ENCODE data around the gene CEP83. TPM values are rescaled to one million over a fixed set of nuclear protein-coding genes. Genes with fewer than 3 reads are reported as not detected.

Gene CEP83
- polyA plus RNA-seq, 1 donor from 2014 or later = 19.5 TPM

DNA sequence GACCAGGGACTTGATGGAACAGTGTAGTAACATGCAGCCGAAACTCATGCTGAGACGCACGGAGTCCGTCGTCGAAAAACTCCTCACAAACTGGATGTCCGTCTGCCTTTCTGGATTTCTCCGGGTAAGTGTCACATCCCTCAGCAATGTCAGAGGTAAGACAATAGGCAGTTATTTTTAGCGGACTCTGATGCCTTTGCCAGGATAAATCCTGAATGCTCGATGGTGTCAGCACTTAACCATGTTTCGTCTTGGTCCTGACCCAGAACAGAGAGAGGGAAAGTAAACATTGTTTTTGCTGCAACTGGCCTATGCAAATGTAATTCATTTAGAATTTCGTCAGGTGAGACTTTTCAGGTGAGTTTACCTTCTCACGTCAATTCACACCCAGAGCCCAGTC, 198.9 kb downstream of the CEP83 start:
- H3K4me2 ChIP-seq (ENCODE audit: low read length) = no peak overlapping the region
- H2AFZ ChIP-seq (ENCODE audit: low read depth, low read length) = no peak overlapping the region
- H3K27ac ChIP-seq (ENCODE audit: low read length) = no peak overlapping the region
- peaks cover 21% of the 10 kb centered on the region for H3K36me3 ChIP-seq (ENCODE audit: insufficient read depth, low read length)
- H3K4me3 ChIP-seq (ENCODE audit: low read length) = no peak overlapping the region
- TF ChIP-seq RAD21 (conservative IDR thresholded peaks at IDR 0.05) (no peak), TAF1 (IDR thresholded peaks at IDR 0.05; ENCODE audit: low read depth) (no peak), POLR2AphosphoS5 (IDR thresholded peaks at IDR 0.05) (no peak)
- TF ChIP-seq, protein P1, sequence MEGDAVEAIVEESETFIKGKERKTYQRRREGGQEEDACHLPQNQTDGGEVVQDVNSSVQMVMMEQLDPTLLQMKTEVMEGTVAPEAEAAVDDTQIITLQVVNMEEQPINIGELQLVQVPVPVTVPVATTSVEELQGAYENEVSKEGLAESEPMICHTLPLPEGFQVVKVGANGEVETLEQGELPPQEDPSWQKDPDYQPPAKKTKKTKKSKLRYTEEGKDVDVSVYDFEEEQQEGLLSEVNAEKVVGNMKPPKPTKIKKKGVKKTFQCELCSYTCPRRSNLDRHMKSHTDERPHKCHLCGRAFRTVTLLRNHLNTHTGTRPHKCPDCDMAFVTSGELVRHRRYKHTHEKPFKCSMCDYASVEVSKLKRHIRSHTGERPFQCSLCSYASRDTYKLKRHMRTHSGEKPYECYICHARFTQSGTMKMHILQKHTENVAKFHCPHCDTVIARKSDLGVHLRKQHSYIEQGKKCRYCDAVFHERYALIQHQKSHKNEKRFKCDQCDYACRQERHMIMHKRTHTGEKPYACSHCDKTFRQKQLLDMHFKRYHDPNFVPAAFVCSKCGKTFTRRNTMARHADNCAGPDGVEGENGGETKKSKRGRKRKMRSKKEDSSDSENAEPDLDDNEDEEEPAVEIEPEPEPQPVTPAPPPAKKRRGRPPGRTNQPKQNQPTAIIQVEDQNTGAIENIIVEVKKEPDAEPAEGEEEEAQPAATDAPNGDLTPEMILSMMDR (IDR thresholded peaks at IDR 0.05; ENCODE audit: poor library complexity, severe bottlenecking) = no peak
- TF ChIP-seq, protein P2, sequence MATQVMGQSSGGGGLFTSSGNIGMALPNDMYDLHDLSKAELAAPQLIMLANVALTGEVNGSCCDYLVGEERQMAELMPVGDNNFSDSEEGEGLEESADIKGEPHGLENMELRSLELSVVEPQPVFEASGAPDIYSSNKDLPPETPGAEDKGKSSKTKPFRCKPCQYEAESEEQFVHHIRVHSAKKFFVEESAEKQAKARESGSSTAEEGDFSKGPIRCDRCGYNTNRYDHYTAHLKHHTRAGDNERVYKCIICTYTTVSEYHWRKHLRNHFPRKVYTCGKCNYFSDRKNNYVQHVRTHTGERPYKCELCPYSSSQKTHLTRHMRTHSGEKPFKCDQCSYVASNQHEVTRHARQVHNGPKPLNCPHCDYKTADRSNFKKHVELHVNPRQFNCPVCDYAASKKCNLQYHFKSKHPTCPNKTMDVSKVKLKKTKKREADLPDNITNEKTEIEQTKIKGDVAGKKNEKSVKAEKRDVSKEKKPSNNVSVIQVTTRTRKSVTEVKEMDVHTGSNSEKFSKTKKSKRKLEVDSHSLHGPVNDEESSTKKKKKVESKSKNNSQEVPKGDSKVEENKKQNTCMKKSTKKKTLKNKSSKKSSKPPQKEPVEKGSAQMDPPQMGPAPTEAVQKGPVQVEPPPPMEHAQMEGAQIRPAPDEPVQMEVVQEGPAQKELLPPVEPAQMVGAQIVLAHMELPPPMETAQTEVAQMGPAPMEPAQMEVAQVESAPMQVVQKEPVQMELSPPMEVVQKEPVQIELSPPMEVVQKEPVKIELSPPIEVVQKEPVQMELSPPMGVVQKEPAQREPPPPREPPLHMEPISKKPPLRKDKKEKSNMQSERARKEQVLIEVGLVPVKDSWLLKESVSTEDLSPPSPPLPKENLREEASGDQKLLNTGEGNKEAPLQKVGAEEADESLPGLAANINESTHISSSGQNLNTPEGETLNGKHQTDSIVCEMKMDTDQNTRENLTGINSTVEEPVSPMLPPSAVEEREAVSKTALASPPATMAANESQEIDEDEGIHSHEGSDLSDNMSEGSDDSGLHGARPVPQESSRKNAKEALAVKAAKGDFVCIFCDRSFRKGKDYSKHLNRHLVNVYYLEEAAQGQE (IDR thresholded peaks at IDR 0.05; ENCODE audit: borderline replicate concordance) = no peak
- no peaks in the 10 kb centered on the region for H3K27me3 ChIP-seq (ENCODE audit: insufficient read depth, low read depth, low read length)
- no peak overlapping the region for H3K9ac ChIP-seq (ENCODE audit: low read length)
- H4K20me1 ChIP-seq (ENCODE audit: insufficient read depth) = no peaks in the 10 kb centered on the region
- no peaks in the 10 kb centered on the region for H3K9me2 ChIP-seq (ENCODE audit: insufficient read depth, low read length)
- H3K9me3 ChIP-seq (ENCODE audit: low read length) = no peaks in the 10 kb centered on the region
- H3F3A ChIP-seq (ENCODE audit: insufficient read depth, low read length, poor library complexity, severe bottlenecking) = no peaks in the 10 kb centered on the region
- no peaks in the 10 kb centered on the region for H3K79me2 ChIP-seq (replicated peaks; ENCODE audit: insufficient read depth, low read length)

DNA sequence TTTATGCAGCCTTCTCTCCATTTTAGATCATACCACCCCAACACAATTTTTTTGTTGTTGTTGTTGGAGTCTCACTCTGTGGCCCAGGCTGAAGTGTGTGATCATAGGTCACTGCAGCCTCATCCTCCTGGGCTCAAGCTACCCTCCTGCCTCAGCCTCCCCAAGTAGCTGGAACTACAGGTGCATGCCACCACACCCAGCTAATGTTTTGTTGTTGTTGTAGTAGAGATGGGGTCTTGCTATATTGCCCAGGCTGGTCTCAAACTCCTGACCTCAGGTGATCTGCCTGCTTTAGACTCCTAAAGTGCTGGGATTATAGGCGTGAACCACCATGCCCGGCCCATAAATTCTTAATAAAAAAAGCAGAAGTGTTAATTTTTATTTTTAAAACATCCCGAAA, 199.7 kb downstream of the CEP83 start:
- H3K4me2 ChIP-seq (ENCODE audit: low read length) = no peak overlapping the region
- no peaks in the 10 kb centered on the region for H4K20me1 ChIP-seq (ENCODE audit: insufficient read depth)
- H3K79me2 ChIP-seq (replicated peaks; ENCODE audit: insufficient read depth, low read length) = no peaks in the 10 kb centered on the region
- TF ChIP-seq, protein P2 (IDR thresholded peaks at IDR 0.05; ENCODE audit: borderline replicate concordance) = no peak
- TF ChIP-seq RAD21 (conservative IDR thresholded peaks at IDR 0.05) = no peak
- H3K9ac ChIP-seq (ENCODE audit: low read length) = no peak overlapping the region
- H3F3A ChIP-seq (ENCODE audit: insufficient read depth, low read length, poor library complexity, severe bottlenecking) = no peaks in the 10 kb centered on the region
- H3K27ac ChIP-seq (ENCODE audit: low read length) = no peak overlapping the region
- no peaks in the 10 kb centered on the region for H3K27me3 ChIP-seq (ENCODE audit: insufficient read depth, low read depth, low read length)
- H3K36me3 ChIP-seq (ENCODE audit: insufficient read depth, low read length) = peaks cover 21% of the 10 kb centered on the region
- H3K9me3 ChIP-seq (ENCODE audit: low read length) = no peaks in the 10 kb centered on the region
- no peak overlapping the region for H3K4me3 ChIP-seq (ENCODE audit: low read length)
- H3K9me2 ChIP-seq (ENCODE audit: insufficient read depth, low read length) = no peaks in the 10 kb centered on the region
- H2AFZ ChIP-seq (ENCODE audit: low read depth, low read length) = no peak overlapping the region

DNA sequence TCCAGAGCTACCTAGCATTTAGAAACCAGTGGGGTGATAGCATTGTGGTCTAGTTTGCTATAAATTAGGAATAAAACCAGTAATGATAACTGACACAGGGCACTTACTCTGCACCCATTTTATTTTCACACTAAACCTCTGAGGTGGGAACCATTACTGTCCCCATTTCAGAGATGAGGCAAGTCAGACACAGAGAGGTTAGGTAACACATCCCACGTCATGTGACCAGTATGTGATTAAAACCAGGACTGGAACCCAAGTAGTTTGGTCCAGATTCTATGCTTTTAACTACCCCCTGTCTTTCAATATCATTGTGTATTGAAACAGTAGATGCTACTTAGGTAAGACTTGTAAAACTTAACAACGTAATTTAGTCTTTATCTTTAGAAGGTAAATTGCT, 201.1 kb downstream of the CEP83 start:
- no peak overlapping the region for H3K9ac ChIP-seq (ENCODE audit: low read length)
- no peak overlapping the region for H3K4me2 ChIP-seq (ENCODE audit: low read length)
- peaks cover 11% of the 10 kb centered on the region for H3K36me3 ChIP-seq (ENCODE audit: insufficient read depth, low read length)
- no peaks in the 10 kb centered on the region for H3K27me3 ChIP-seq (ENCODE audit: insufficient read depth, low read depth, low read length)
- H3K79me2 ChIP-seq (replicated peaks; ENCODE audit: insufficient read depth, low read length) = no peaks in the 10 kb centered on the region
- no peaks in the 10 kb centered on the region for H4K20me1 ChIP-seq (ENCODE audit: insufficient read depth)
- no peaks in the 10 kb centered on the region for H3K9me3 ChIP-seq (ENCODE audit: low read length)
- H3K9me2 ChIP-seq (ENCODE audit: insufficient read depth, low read length) = no peaks in the 10 kb centered on the region
- H2AFZ ChIP-seq (ENCODE audit: low read depth, low read length) = no peak overlapping the region
- no peak overlapping the region for H3K4me3 ChIP-seq (ENCODE audit: low read length)
- no peak overlapping the region for H3K27ac ChIP-seq (ENCODE audit: low read length)
- H3F3A ChIP-seq (ENCODE audit: insufficient read depth, low read length, poor library complexity, severe bottlenecking) = no peaks in the 10 kb centered on the region
- TF ChIP-seq SMC3 (conservative IDR thresholded peaks at IDR 0.05; ENCODE audit: poor library complexity) = no peak
- TF ChIP-seq, protein P1 (IDR thresholded peaks at IDR 0.05; ENCODE audit: poor library complexity, severe bottlenecking) = no peak
- no peak for TF ChIP-seq POLR2AphosphoS5 (IDR thresholded peaks at IDR 0.05)
- no peak for TF ChIP-seq EP300 (conservative IDR thresholded peaks at IDR 0.05; ENCODE audit: poor library complexity, severe bottlenecking)
- TF ChIP-seq EZH2 (IDR thresholded peaks at IDR 0.05; ENCODE audit: borderline replicate concordance, insufficient read depth, low read length, poor library complexity, severe bottlenecking) = no peak
- TF ChIP-seq TAF1 (IDR thresholded peaks at IDR 0.05; ENCODE audit: low read depth) = no peak

Measured in neural cell (in vitro differentiated cells).